ENCODE data around the gene WFS1.

Gene WFS1

GRCh38 chr4:6301732-6302442, 32.2 kb downstream of the WFS1 start:
- TF ChIP-seq CTCF (conservative IDR thresholded peaks at IDR 0.05; ENCODE audit: low read length) (no peak), EZH2phosphoT487 (IDR thresholded peaks at IDR 0.05; ENCODE audit: borderline replicate concordance) (no peak)
- Histone ChIP-seq H3K9ac (ENCODE audit: low read depth, low read length, poor library complexity, severe bottlenecking) (no peak overlapping the region), H3K9me2 (replicated peaks; ENCODE audit: low read depth, low read length) (no peaks in the 10 kb centered on the region), H4K20me1 (ENCODE audit: insufficient read depth, low read length, poor library complexity, severe bottlenecking) (no peaks in the 10 kb centered on the region), H3K4me1 (ENCODE audit: insufficient read depth, low read length, poor library complexity, severe bottlenecking) (peaks cover 8% of the 10 kb centered on the region), H3K9me3 (ENCODE audit: insufficient read depth, low read depth, low read length) (no peaks in the 10 kb centered on the region), H3K27me3 (ENCODE audit: insufficient read depth, low read length, poor library complexity, severe bottlenecking) (no peaks in the 10 kb centered on the region), H3K4me2 (ENCODE audit: low read depth, low read length, poor library complexity, severe bottlenecking) (no peak overlapping the region), H2AFZ (ENCODE audit: low read length) (no peak overlapping the region), H3K4me3 (ENCODE audit: low read length, poor library complexity, severe bottlenecking) (no peak overlapping the region), H3F3A (ENCODE audit: low read depth) (no peaks in the 10 kb centered on the region), H3K79me2 (ENCODE audit: insufficient read depth, low read length) (no peaks in the 10 kb centered on the region), H3K36me3 (ENCODE audit: insufficient read depth, low read length) (peaks cover 8% of the 10 kb centered on the region; the same call in 1 of the 2 replicates)

GRCh38 chr4:6302869-6303268, 33.2 kb downstream of the WFS1 start:
- H3K4me3 ChIP-seq (ENCODE audit: low read length, poor library complexity, severe bottlenecking), result no peak overlapping the region
- H3K79me2 ChIP-seq (ENCODE audit: insufficient read depth, low read length), result no peaks in the 10 kb centered on the region
- peaks cover 8% of the 10 kb centered on the region for H3K4me1 ChIP-seq (ENCODE audit: insufficient read depth, low read length, poor library complexity, severe bottlenecking)
- no peak for TF ChIP-seq EZH2phosphoT487 (IDR thresholded peaks at IDR 0.05; ENCODE audit: borderline replicate concordance)
- H2AFZ ChIP-seq (ENCODE audit: low read length), result no peak overlapping the region
- H3K36me3 ChIP-seq (ENCODE audit: insufficient read depth, low read length), result peaks cover 8% of the 10 kb centered on the region; the same call in 1 of the 2 replicates
- no peaks in the 10 kb centered on the region for H4K20me1 ChIP-seq (ENCODE audit: insufficient read depth, low read length, poor library complexity, severe bottlenecking)
- no peak overlapping the region for H3K4me2 ChIP-seq (ENCODE audit: low read depth, low read length, poor library complexity, severe bottlenecking)
- no peaks in the 10 kb centered on the region for H3K9me3 ChIP-seq (ENCODE audit: insufficient read depth, low read depth, low read length)
- H3K9ac ChIP-seq (ENCODE audit: low read depth, low read length, poor library complexity, severe bottlenecking), result no peak overlapping the region
- no peaks in the 10 kb centered on the region for H3F3A ChIP-seq (ENCODE audit: low read depth)
- H3K27me3 ChIP-seq (ENCODE audit: insufficient read depth, low read length, poor library complexity, severe bottlenecking), result no peaks in the 10 kb centered on the region
- no peaks in the 10 kb centered on the region for H3K9me2 ChIP-seq (replicated peaks; ENCODE audit: low read depth, low read length)

GRCh38 chr4:6303943-6304342, 34.3 kb downstream of the WFS1 start:
- H3K4me3 ChIP-seq (ENCODE audit: low read length, poor library complexity, severe bottlenecking), result no peak overlapping the region
- no peaks in the 10 kb centered on the region for H3F3A ChIP-seq (ENCODE audit: low read depth)
- TF ChIP-seq EZH2phosphoT487 (IDR thresholded peaks at IDR 0.05; ENCODE audit: borderline replicate concordance), result no peak
- TF ChIP-seq CTCF (conservative IDR thresholded peaks at IDR 0.05; ENCODE audit: low read length), result no peak
- peaks cover 8% of the 10 kb centered on the region for H3K4me1 ChIP-seq (ENCODE audit: insufficient read depth, low read length, poor library complexity, severe bottlenecking)
- no peak overlapping the region for H3K9ac ChIP-seq (ENCODE audit: low read depth, low read length, poor library complexity, severe bottlenecking)
- no peak overlapping the region for H2AFZ ChIP-seq (ENCODE audit: low read length)
- H3K36me3 ChIP-seq (ENCODE audit: insufficient read depth, low read length), result peaks cover 8% of the 10 kb centered on the region; the same call in 1 of the 2 replicates
- H4K20me1 ChIP-seq (ENCODE audit: insufficient read depth, low read length, poor library complexity, severe bottlenecking), result no peaks in the 10 kb centered on the region
- H3K4me2 ChIP-seq (ENCODE audit: low read depth, low read length, poor library complexity, severe bottlenecking), result no peak overlapping the region
- no peaks in the 10 kb centered on the region for H3K27me3 ChIP-seq (ENCODE audit: insufficient read depth, low read length, poor library complexity, severe bottlenecking)
- no peaks in the 10 kb centered on the region for H3K9me3 ChIP-seq (ENCODE audit: insufficient read depth, low read depth, low read length)
- no peaks in the 10 kb centered on the region for H3K9me2 ChIP-seq (replicated peaks; ENCODE audit: low read depth, low read length)
- no peaks in the 10 kb centered on the region for H3K79me2 ChIP-seq (ENCODE audit: insufficient read depth, low read length)

GRCh38 chr4:6306299-6306698, 36.6 kb downstream of the WFS1 start:
- Histone ChIP-seq H3K9me3 (ENCODE audit: insufficient read depth, low read depth, low read length) (no peaks in the 10 kb centered on the region), H3K9me2 (replicated peaks; ENCODE audit: low read depth, low read length) (no peaks in the 10 kb centered on the region)
- TF ChIP-seq EZH2phosphoT487 (IDR thresholded peaks at IDR 0.05; ENCODE audit: borderline replicate concordance) (no peak), CTCF (conservative IDR thresholded peaks at IDR 0.05; ENCODE audit: low read length) (no peak)

More at GRCh38 chr4:6306299-6306698, 36.6 kb downstream of the WFS1 start:
- H4K20me1 ChIP-seq (ENCODE audit: insufficient read depth, low read length, poor library complexity, severe bottlenecking), result no peaks in the 10 kb centered on the region
- H3F3A ChIP-seq (ENCODE audit: low read depth), result no peaks in the 10 kb centered on the region
- H3K36me3 ChIP-seq (ENCODE audit: insufficient read depth, low read length), result peaks cover 8% of the 10 kb centered on the region; the same call in 1 of the 2 replicates
- H2AFZ ChIP-seq (ENCODE audit: low read length), result no peak overlapping the region
- no peak overlapping the region for H3K4me2 ChIP-seq (ENCODE audit: low read depth, low read length, poor library complexity, severe bottlenecking)
- no peak overlapping the region for H3K4me3 ChIP-seq (ENCODE audit: low read length, poor library complexity, severe bottlenecking)
- H3K4me1 ChIP-seq (ENCODE audit: insufficient read depth, low read length, poor library complexity, severe bottlenecking), result peaks cover 8% of the 10 kb centered on the region
- H3K79me2 ChIP-seq (ENCODE audit: insufficient read depth, low read length), result no peaks in the 10 kb centered on the region
- H3K9ac ChIP-seq (ENCODE audit: low read depth, low read length, poor library complexity, severe bottlenecking), result no peak overlapping the region
- H3K27me3 ChIP-seq (ENCODE audit: insufficient read depth, low read length, poor library complexity, severe bottlenecking), result no peaks in the 10 kb centered on the region

Data from Loucy (cell line).